Cardiac fibroblast (primary cell): Measurements from ENCODE around the gene GPRIN3.
"Not testable (repeated sequence)": the region's sequence is repeated elsewhere in the genome, so short reads cannot be mapped to it uniquely, and the experiment has no call there.

Experiments used
- DNase-seq, 2 donors: peaks; one replicate each; pipeline versions ENCODE4 v3.0.0 to v3.0.0-alpha.2; 2010; ENCODE audit warnings: low read depth in 2 of 2
- H3K4me3 ChIP-seq, 2 donors: replicated peaks in 1 of 2; 1 replicate in 1 of 2; 2 replicates in 1 of 2; pipeline ENCODE4 v1.5.1; 2011; ENCODE audit warnings: low read depth in 2 of 2, low read length in 2 of 2, mild to moderate bottlenecking in 2 of 2, moderate library complexity in 1 of 2
- TF ChIP-seq, protein P1 (sequence below): IDR thresholded peaks from one replicate; pipeline ENCODE4 v1.5.1; 2011; ENCODE audit warnings: low read depth, mild to moderate bottlenecking, low read length, inconsistent platforms

Gene GPRIN3

GRCh38 chr4:89213382-89213701 is 94.3 kb downstream of the GPRIN3 start:
- TF ChIP-seq, protein P1, sequence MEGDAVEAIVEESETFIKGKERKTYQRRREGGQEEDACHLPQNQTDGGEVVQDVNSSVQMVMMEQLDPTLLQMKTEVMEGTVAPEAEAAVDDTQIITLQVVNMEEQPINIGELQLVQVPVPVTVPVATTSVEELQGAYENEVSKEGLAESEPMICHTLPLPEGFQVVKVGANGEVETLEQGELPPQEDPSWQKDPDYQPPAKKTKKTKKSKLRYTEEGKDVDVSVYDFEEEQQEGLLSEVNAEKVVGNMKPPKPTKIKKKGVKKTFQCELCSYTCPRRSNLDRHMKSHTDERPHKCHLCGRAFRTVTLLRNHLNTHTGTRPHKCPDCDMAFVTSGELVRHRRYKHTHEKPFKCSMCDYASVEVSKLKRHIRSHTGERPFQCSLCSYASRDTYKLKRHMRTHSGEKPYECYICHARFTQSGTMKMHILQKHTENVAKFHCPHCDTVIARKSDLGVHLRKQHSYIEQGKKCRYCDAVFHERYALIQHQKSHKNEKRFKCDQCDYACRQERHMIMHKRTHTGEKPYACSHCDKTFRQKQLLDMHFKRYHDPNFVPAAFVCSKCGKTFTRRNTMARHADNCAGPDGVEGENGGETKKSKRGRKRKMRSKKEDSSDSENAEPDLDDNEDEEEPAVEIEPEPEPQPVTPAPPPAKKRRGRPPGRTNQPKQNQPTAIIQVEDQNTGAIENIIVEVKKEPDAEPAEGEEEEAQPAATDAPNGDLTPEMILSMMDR, result no peak
- no peak for DNase-seq
- H3K4me3 ChIP-seq, result no peak overlapping the region

GRCh38 chr4:89212666-89213381 is 94.8 kb downstream of the GPRIN3 start:
- TF ChIP-seq, protein P1, result no peak
- no peak overlapping the region for H3K4me3 ChIP-seq
- DNase-seq, result peak in 1 of 2 donors; percentile 15

GRCh38 chr4:89204624-89205023 is 103.0 kb downstream of the GPRIN3 start:
- H3K4me3 ChIP-seq, result no peak overlapping the region
- peak in 1 of 2 donors; percentile 43 for DNase-seq
- TF ChIP-seq, protein P1, result no peak

DNA sequence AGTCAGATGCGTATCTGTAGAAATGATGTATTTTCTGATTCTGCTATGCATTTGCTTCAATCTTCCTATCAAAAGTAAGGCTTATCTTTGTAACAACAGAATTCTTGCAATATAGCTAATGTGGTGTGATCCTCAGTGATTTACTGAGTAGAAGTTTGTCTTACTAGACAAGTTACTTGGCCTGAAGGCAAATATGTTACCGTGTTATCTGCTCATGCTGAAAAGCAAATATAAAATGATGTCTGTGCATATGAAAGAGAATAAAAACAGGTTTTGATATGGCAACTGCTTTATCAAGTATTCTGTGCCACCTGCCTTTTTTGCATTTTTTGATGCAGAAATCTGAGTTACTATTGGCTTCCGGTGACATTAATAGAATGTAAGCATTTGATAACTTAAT is 103.7 kb downstream of the GPRIN3 start:
- TF ChIP-seq, protein P1, result no peak
- DNase-seq, result no peak

GRCh38 chr4:89199394-89199793 is 108.2 kb downstream of the GPRIN3 start:
- DNase-seq, H3K4me3 ChIP-seq: not testable (repeated sequence)

More for the DNA sequence above, 103.7 kb downstream of the GPRIN3 start:
- H3K4me3 ChIP-seq, result no peak overlapping the region

GRCh38 chr4:89197920-89198319 is 109.7 kb downstream of the GPRIN3 start:
- no peak for DNase-seq
- TF ChIP-seq, protein P1, result no peak
- H3K4me3 ChIP-seq, result no peak overlapping the region

- TF ChIP-seq, protein P1, result no peak
- DNase-seq, result peak in 1 of 2 donors; percentile 8
- no peak overlapping the region for H3K4me3 ChIP-seq
Measured at GRCh38 chr4:89196745-89197144, 110.9 kb downstream of the GPRIN3 start.
